Right lobe of liver (tissue), 6 donors: ENCODE measurements around the gene KCNN3. TPM values are rescaled to one million over a fixed set of nuclear protein-coding genes. Genes with fewer than 3 reads are reported as not detected.
"Not testable (repeated sequence)": the region's sequence is repeated elsewhere in the genome, so short reads cannot be mapped to it uniquely, and the experiment has no call there.

Experiments
- ATAC-seq, 4 donors: fragments of 200-7000 bp; cut with Tn5 transposase; one replicate each; pipeline ENCODE4 v1.9.1; 2020; ENCODE audit warnings: mild to moderate bottlenecking in 4 of 4, moderate library complexity in 4 of 4
- DNase-seq, 3 donors: peaks; one replicate each; pipeline ENCODE4 v3.0.0-alpha.2; 2020
- H3K27ac ChIP-seq, 3 donors: fragments of 200-600 bp; one replicate each; pipeline ENCODE4 v1.8.0; 2022
- H3K27me3 ChIP-seq, 2 donors: fragments of 200-600 bp; one replicate each; pipeline ENCODE4 v1.8.0; 2022
- H3K36me3 ChIP-seq, 4 donors: fragments of 200-600 bp; sonication (generic) in 1 of 4; one replicate each; pipeline versions ENCODE4 v1.5.1 to v1.8.0; 2017 to 2022; ENCODE audit warnings: control low read depth in 1 of 4
- H3K4me1 ChIP-seq, 4 donors: fragments of 200-600 bp; sonication (generic) in 1 of 4; one replicate each; pipeline versions ENCODE4 v1.5.1 to v1.8.0; 2017 to 2022; ENCODE audit warnings: control low read depth in 1 of 4
- H3K4me3 ChIP-seq, 3 donors: fragments of 200-600 bp; one replicate each; pipeline ENCODE4 v1.8.0; 2022
- H3K9me3 ChIP-seq, 4 donors: fragments of 200-600 bp; sonication (generic) in 1 of 4; one replicate each; pipeline versions ENCODE4 v1.5.1 to v1.8.0; 2017 to 2022; ENCODE audit warnings: control low read depth in 1 of 4
- CTCF ChIP-seq, 4 donors: fragments of 200-600 bp in 3 of 4; fragments of 450-650 bp in 1 of 4; IDR thresholded peaks; one replicate each; pipeline versions ENCODE4 v1.5.1 to v1.8.0; 2016 to 2022; ENCODE audit warnings: antibody characterized with exemption in 4 of 4, mild to moderate bottlenecking in 2 of 4
- POLR2A ChIP-seq: fragments of 450-650 bp; IDR thresholded peaks from one replicate; pipeline ENCODE4 v1.6.1; 2017; ENCODE audit warnings: antibody characterized with exemption, mild to moderate bottlenecking
- WGBS: methylation state at CpG from one replicate; pipeline ENCODE4 v1.1.6; 2018; ENCODE audit warnings: low coverage, low lambda C conversion rate; ENCODE audit not compliant: insufficient coverage; ENCODE audit errors: missing lambda C conversion rate; 5-methylcytosine and 5-hydroxymethylcytosine counted together
- intact Hi-C, 2 donors: fragments of 100-400 bp; cut with DNase I; formaldehyde crosslinking; loops; one replicate each; pipeline versions ENCODE4 v1.11.2 to v1.14.1; 2022
- total RNA-seq, 6 experiments: library from RNA; depleted of rRNA in 2 of 6; stranded (reverse); fragments of >200 nt in 2 of 6; fragmentation: NEBNext Ultra II Directional in 3 of 6; extraction: Animal tissue kit (Norgen Biotek cat#: 25700) in 3 of 6; gene quantifications; one replicate each; pipeline versions ENCODE4 v1.1.0 to v1.2.4, GENCODE V29; 2016 to 2023
- donor health status: DM: no; HTN: yes; CAD: no.
- donor health status: DM: no; HTN: no; CAD: no.
- donor health status: DM: no; HTN: no; CAD: no.
- donor health status: DM: no; HTN: yes; CAD: no.
- donor health status: DM: no; HTN: yes; CAD: no.

Gene KCNN3
- total RNA-seq, 6 experiments from 2014 or later = 0.15 to 0.64 (median 0.32) TPM

DNA sequence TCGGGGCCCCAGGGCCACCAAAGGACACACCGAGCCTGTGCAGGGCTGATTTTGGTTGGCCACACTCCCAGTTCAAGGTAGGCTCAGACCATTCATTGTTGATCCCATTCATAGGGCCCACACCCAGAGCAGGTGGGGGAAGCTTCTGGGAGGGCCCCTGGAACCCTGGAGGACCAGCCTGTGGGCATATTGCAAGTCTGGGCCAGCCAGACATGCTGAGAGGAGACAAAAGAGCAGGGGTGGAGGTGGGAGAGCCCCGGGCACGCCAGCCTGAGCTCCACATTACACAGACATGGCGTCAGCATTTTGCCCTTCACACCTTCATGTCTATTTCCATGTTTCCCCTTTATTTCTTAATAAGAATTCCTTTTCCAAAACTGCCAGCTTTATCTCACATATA, 40.8 kb upstream of the KCNN3 start:
- Histone ChIP-seq H3K27ac (no peak overlapping the region), H3K4me1 (no peaks in the 10 kb centered on the region), H3K4me3 (no peak overlapping the region), H3K36me3 (no peaks in the 10 kb centered on the region), H3K9me3 (no peaks in the 10 kb centered on the region), H3K27me3 (no peaks in the 10 kb centered on the region)
- no peak for TF ChIP-seq POLR2A
- TF ChIP-seq CTCF (IDR thresholded peaks at IDR 0.05) = no peak
- intact Hi-C loops = no loop called here
- ATAC-seq (no peak), DNase-seq (no peak)
- WGBS = no CpG with 5 or more reads among the region's 5 CpGs

DNA sequence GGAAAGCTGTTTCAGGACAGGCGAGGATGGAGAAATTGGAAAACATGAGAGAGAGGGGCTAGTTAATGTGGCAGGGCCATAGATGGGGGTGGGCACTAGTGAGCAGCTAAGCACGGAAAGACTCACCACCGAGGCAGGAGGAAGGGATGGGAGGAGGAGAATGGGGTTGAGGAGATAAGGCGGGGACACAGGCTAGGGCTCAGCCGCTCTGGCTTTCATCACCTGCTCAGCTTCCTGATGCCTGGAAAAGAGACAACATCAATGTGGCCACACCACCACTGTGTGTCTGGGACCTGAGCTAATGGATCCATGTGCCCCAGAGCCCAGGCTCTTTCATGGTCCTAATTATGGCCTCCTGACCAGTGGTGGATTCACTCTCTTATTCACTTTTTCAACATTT, 38.9 kb upstream of the KCNN3 start:
- WGBS = 75% methylated on average over 2 of the region's 5 CpGs
- no peak for ATAC-seq
- H3K36me3 ChIP-seq = no peaks in the 10 kb centered on the region
- no peak overlapping the region for H3K4me3 ChIP-seq
- intact Hi-C loops = no loop called here
- H3K27ac ChIP-seq = no peak overlapping the region
- TF ChIP-seq POLR2A = no peak
- TF ChIP-seq CTCF (IDR thresholded peaks at IDR 0.05) = no peak
- H3K27me3 ChIP-seq = no peaks in the 10 kb centered on the region
- no peaks in the 10 kb centered on the region for H3K9me3 ChIP-seq
- H3K4me1 ChIP-seq = no peaks in the 10 kb centered on the region
- no peak for DNase-seq

GRCh38 chr1:154908129-154908528, 38.0 kb upstream of the KCNN3 start:
- WGBS = 26% methylated on average over 2 of the region's 3 CpGs
- DNase-seq, ATAC-seq, intact Hi-C loops, H3K27me3 ChIP-seq, H3K9me3 ChIP-seq, H3K36me3 ChIP-seq, H3K4me3 ChIP-seq, H3K27ac ChIP-seq, H3K4me1 ChIP-seq: not testable (repeated sequence)

DNA sequence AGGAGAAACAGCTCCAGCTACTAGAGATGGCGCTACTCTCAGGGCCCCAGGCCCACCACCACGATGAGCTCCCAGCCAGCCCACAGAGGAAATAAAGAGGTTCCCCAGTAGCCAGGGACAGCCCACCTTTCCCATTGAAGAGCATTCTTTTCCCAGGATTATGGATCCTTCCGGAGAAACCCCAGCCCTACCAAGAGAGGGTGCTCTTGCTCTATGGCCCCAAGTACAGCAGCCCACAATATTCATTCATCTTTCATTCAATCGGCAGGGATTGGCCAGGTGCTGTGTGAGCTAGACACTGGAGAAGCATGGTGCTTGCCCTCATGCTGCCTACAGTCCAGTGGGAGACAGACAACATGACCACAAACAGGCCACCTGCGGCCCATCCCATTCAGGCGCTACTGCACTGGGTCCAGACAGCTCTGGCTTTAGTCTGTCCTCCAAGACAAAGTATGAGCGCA, 36.6 kb upstream of the KCNN3 start:
- no peak for DNase-seq
- peak; percentile 88 to 95 (median 89) for ATAC-seq
- intact Hi-C loops = no loop called here

More for the DNA sequence above, 36.6 kb upstream of the KCNN3 start:
- Histone ChIP-seq H3K4me1 (no peaks in the 10 kb centered on the region), H3K27me3 (no peaks in the 10 kb centered on the region), H3K27ac (no peak overlapping the region), H3K9me3 (no peaks in the 10 kb centered on the region), H3K4me3 (no peak overlapping the region), H3K36me3 (no peaks in the 10 kb centered on the region)
- WGBS = 40% methylated on average over 2 of the region's 7 CpGs
- peak; percentile 60 to 74 (median 70) for TF ChIP-seq CTCF (IDR thresholded peaks at IDR 0.05)
- TF ChIP-seq POLR2A = no peak
